SK-N-MC (cell line): ENCODE results near the gene FBLN1.

Experiments
- EZH2 ChIP-seq: fragments of 200-600 bp; sonication (generic); IDR thresholded peaks from one replicate; pipeline ENCODE4 v1.6.1; 2017; ENCODE audit warnings: antibody characterized with exemption
- POLR2AphosphoS5 ChIP-seq: IDR thresholded peaks from 2 replicates; pipeline ENCODE4 v1.6.1; 2012; ENCODE audit warnings: mild to moderate bottlenecking, low read depth, low read length, borderline replicate concordance

DNA sequence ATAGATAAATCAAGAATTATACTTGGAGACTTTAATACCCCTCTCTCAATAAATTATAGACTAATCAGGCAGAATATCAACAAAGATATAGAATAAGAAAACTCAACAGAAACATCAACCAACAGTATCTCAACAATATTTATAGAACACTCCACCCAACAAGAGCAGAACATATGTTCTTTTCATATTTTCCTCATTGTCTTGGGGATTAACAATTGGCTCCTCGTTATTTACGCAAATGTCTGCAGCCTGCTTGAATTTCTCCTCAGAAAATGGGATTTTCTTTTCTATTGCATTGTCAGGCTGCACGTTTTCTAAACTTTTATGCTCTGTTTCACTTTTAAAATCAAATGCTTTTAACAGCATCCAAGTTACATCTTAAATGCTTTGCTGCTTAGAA, 37.0 kb upstream of the FBLN1 start:
- TF ChIP-seq EZH2 (no peak), POLR2AphosphoS5 (no peak)
